Osteoblast (primary cell): ENCODE measurements around the gene CNR2. TPM values are rescaled to one million over a fixed set of nuclear protein-coding genes. Genes with fewer than 3 reads are reported as not detected.

Experiments
- DNase-seq: peaks from one replicate; pipeline ENCODE4 v3.0.0; 2011; ENCODE audit warnings: low spot score, mixed read lengths; ENCODE audit not compliant: insufficient read length; ENCODE audit errors: missing footprints
- H2AFZ ChIP-seq: 2 replicates; pipeline ENCODE4 v1.6.0; 2011; ENCODE audit warnings: mild to moderate bottlenecking, low read length
- H3K27ac ChIP-seq: 2 replicates; pipeline ENCODE4 v1.5.1; 2011; ENCODE audit warnings: mild to moderate bottlenecking, low read depth, low read length, moderate library complexity
- H3K27me3 ChIP-seq: 2 replicates; pipeline ENCODE4 v1.6.0; 2012; ENCODE audit warnings: mild to moderate bottlenecking, control low read depth, inconsistent platforms, low read length, moderate library complexity; ENCODE audit not compliant: insufficient read depth
- H3K36me3 ChIP-seq: 2 replicates; pipeline ENCODE4 v1.5.1; 2011; ENCODE audit warnings: mild to moderate bottlenecking, low read length, control low read depth, moderate library complexity; ENCODE audit not compliant: insufficient read depth
- H3K4me1 ChIP-seq: 2 replicates; pipeline ENCODE4 v1.5.1; 2011; ENCODE audit warnings: mild to moderate bottlenecking, low read length, control low read depth, moderate library complexity; ENCODE audit not compliant: insufficient read depth
- H3K4me2 ChIP-seq: 2 replicates; pipeline ENCODE4 v1.6.0; 2011; ENCODE audit warnings: mild to moderate bottlenecking, low read length; ENCODE audit not compliant: insufficient read depth
- H3K4me3 ChIP-seq: fragments of 200-600 bp; sonication (generic); 3 replicates; pipeline ENCODE4 v1.5.1; 2012; ENCODE audit warnings: mild to moderate bottlenecking, low read length, inconsistent platforms; ENCODE audit not compliant: insufficient read depth
- H3K79me2 ChIP-seq: 2 replicates; pipeline ENCODE4 v1.6.0; 2012; ENCODE audit warnings: mild to moderate bottlenecking, low read length, control low read depth, inconsistent platforms; ENCODE audit not compliant: insufficient read depth
- H3K9me3 ChIP-seq: 2 replicates; pipeline ENCODE4 v1.5.1; 2011; ENCODE audit warnings: low read depth, low read length, control low read depth
- H4K20me1 ChIP-seq: 2 replicates; pipeline ENCODE4 v1.6.0; 2012; ENCODE audit warnings: mild to moderate bottlenecking, low read length, control low read depth; ENCODE audit not compliant: insufficient read depth
- total RNA-seq: library from RNA; depleted of rRNA; stranded (reverse); fragments of >200 nt; gene quantifications from 2 replicates; pipeline ENCODE4 v1.2.3, GENCODE V29; 2012
- TF ChIP-seq, protein P1 (sequence below): IDR thresholded peaks from 2 replicates; pipeline ENCODE4 v1.5.1; 2011; ENCODE audit warnings: mild to moderate bottlenecking, low read depth, low read length, moderate library complexity; ENCODE audit errors: extremely low read depth

The CNR2 gene
- total RNA-seq, 1 donor: not detected

- Histone ChIP-seq H3K79me2 (peaks cover 7% of the 10 kb centered on the region), H3K4me1 (peaks cover 13% of the 10 kb centered on the region), H3K9me3 (no peaks in the 10 kb centered on the region), H3K36me3 (peaks cover 3% of the 10 kb centered on the region), H3K27ac (peak within 1 kb of the TSS; percentile 51), H2AFZ (peak within 1 kb of the TSS; percentile 92), H3K4me3 (peak within 1 kb of the TSS; percentile 88), H3K27me3 (peaks cover 4% of the 10 kb centered on the region), H4K20me1 (no peaks in the 10 kb centered on the region), H3K4me2 (peak within 1 kb of the TSS; percentile 99)
- DNase-seq: peak; percentile 99
- TF ChIP-seq, protein P1, sequence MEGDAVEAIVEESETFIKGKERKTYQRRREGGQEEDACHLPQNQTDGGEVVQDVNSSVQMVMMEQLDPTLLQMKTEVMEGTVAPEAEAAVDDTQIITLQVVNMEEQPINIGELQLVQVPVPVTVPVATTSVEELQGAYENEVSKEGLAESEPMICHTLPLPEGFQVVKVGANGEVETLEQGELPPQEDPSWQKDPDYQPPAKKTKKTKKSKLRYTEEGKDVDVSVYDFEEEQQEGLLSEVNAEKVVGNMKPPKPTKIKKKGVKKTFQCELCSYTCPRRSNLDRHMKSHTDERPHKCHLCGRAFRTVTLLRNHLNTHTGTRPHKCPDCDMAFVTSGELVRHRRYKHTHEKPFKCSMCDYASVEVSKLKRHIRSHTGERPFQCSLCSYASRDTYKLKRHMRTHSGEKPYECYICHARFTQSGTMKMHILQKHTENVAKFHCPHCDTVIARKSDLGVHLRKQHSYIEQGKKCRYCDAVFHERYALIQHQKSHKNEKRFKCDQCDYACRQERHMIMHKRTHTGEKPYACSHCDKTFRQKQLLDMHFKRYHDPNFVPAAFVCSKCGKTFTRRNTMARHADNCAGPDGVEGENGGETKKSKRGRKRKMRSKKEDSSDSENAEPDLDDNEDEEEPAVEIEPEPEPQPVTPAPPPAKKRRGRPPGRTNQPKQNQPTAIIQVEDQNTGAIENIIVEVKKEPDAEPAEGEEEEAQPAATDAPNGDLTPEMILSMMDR: peak; percentile 93
Observed at GRCh38 chr1:23867895-23868556, 45.1 kb downstream of the CNR2 start, which contains the start of gene FUCA1. Gene FUCA1, minus strand, starts transcription at chr1:23868290. Its CDS starts 4 bp downstream, at chr1:23868286.

- Histone ChIP-seq H3K4me2 (peak overlapping the region; percentile 99), H3K36me3 (peaks cover 3% of the 10 kb centered on the region), H3K27ac (no peak overlapping the region), H3K4me3 (peak overlapping the region; percentile 88), H2AFZ (peak overlapping the region; percentile 92), H3K9me3 (no peaks in the 10 kb centered on the region), H3K4me1 (peaks cover 13% of the 10 kb centered on the region), H4K20me1 (no peaks in the 10 kb centered on the region), H3K27me3 (peaks cover 4% of the 10 kb centered on the region), H3K79me2 (peaks cover 7% of the 10 kb centered on the region)
- TF ChIP-seq, protein P1: no peak
- no peak for DNase-seq
Observed at GRCh38 chr1:23867542-23867894, 45.6 kb downstream of the CNR2 start.

GRCh38 chr1:23865543-23865930 lies 47.6 kb downstream of the CNR2 start:
- TF ChIP-seq, protein P1: no peak
- Histone ChIP-seq H3K27ac (peak overlapping the region; percentile 7), H3K9me3 (no peaks in the 10 kb centered on the region), H2AFZ (no peak overlapping the region), H3K4me3 (no peak overlapping the region), H3K27me3 (peaks cover 4% of the 10 kb centered on the region), H3K4me1 (peaks cover 13% of the 10 kb centered on the region), H3K36me3 (peaks cover 8% of the 10 kb centered on the region), H3K4me2 (no peak overlapping the region), H3K79me2 (peaks cover 7% of the 10 kb centered on the region), H4K20me1 (no peaks in the 10 kb centered on the region)
- peak; percentile 50 for DNase-seq

DNA sequence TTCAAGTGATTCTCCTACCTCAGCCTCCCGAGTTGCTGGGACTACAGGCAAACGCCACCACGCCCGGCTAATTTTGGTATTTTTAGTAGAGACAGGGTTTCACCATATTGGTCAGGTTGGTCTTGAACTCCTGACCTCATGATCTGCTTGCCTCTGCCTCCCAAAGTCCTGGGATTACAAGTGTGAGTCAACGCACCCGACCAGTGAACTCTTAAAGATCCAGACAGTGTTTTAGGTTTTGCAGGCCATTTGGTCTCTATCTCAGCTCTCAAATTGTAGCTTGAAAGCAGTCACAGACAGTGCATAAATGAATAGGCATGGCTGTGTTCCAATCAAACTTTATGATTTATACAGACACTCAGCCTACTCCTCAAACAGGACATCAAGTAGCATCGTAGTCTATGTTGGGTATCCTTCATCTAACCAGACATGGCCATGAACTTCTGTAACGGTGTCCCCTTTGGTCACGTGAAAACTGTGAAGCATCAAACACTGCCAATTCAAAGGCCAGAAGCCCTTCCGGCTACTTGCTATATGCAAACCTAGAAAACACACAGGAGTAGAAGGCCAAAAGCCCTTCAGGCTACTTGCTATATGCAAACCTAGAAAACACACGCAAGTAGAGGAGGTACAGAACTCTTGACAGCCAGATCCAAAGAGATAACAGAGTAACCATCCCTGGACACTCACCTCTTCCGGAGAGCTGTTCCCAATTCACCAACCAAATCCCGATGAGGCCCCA lies 48.2 kb downstream of the CNR2 start:
- DNase-seq: no peak
- Histone ChIP-seq H4K20me1 (no peaks in the 10 kb centered on the region), H3K36me3 (peaks cover 8% of the 10 kb centered on the region), H2AFZ (no peak overlapping the region), H3K4me1 (peaks cover 13% of the 10 kb centered on the region), H3K9me3 (no peaks in the 10 kb centered on the region), H3K27me3 (peaks cover 4% of the 10 kb centered on the region), H3K27ac (peak overlapping the region; percentile 7), H3K4me2 (no peak overlapping the region), H3K79me2 (peaks cover 7% of the 10 kb centered on the region), H3K4me3 (no peak overlapping the region)
- TF ChIP-seq, protein P1: no peak
